Liver (tissue), 9 donors: Measurements from ENCODE around the gene ANKRD13B. TPM values are rescaled to one million over a fixed set of nuclear protein-coding genes. Genes with fewer than 3 reads are reported as not detected.

Experiments
- DNase-seq: peaks from one replicate; pipeline ENCODE4 v3.0.0-alpha.2; 2017; ENCODE audit warnings: low spot score
- H3K27ac ChIP-seq, 2 donors: one replicate each; pipeline ENCODE4 v1.7.0; 2013; ENCODE audit warnings: inconsistent platforms in 2 of 2, low read length in 2 of 2, control low read depth in 1 of 2, low read depth in 1 of 2, mild to moderate bottlenecking in 1 of 2
- H3K27me3 ChIP-seq, 4 donors: one replicate each; pipeline versions ENCODE4 v1.6.1 to v1.7.0; 2013; ENCODE audit warnings: low read length in 3 of 4, inconsistent platforms in 1 of 4, mild to moderate bottlenecking in 1 of 4, moderate library complexity in 1 of 4; ENCODE audit not compliant: control insufficient read depth in 4 of 4, insufficient read depth in 4 of 4
- H3K36me3 ChIP-seq, 4 donors: one replicate each; pipeline versions ENCODE4 v1.6.1 to v1.7.0; 2013; ENCODE audit warnings: low read length in 3 of 4, mild to moderate bottlenecking in 3 of 4, low read depth in 1 of 4, moderate library complexity in 1 of 4; ENCODE audit not compliant: control insufficient read depth in 4 of 4, insufficient read depth in 3 of 4
- H3K4me1 ChIP-seq, 4 donors: one replicate each; pipeline versions ENCODE4 v1.6.1 to v1.7.0; 2013; ENCODE audit warnings: low read length in 3 of 4, mild to moderate bottlenecking in 3 of 4, moderate library complexity in 1 of 4; ENCODE audit not compliant: control insufficient read depth in 4 of 4, insufficient read depth in 4 of 4
- H3K4me3 ChIP-seq, 3 donors: one replicate each; pipeline versions ENCODE4 v1.6.1 to v1.7.0; 2013; ENCODE audit warnings: low read length in 3 of 3, control low read depth in 1 of 3, low read depth in 1 of 3, mild to moderate bottlenecking in 1 of 3
- H3K9ac ChIP-seq, 2 donors: one replicate each; pipeline ENCODE4 v1.7.0; 2013; ENCODE audit warnings: low read length in 2 of 2, mild to moderate bottlenecking in 2 of 2, moderate library complexity in 2 of 2, control low read depth in 1 of 2, low read depth in 1 of 2
- H3K9me3 ChIP-seq, 4 donors: one replicate each; pipeline versions ENCODE4 v1.6.1 to v1.7.0; 2013; ENCODE audit warnings: low read length in 3 of 4; ENCODE audit not compliant: control insufficient read depth in 4 of 4
- EGR1 ChIP-seq, 2 donors: IDR thresholded peaks; 2 replicates each; pipeline ENCODE4 v1.6.1; 2016 to 2018; ENCODE audit warnings: antibody characterized with exemption in 2 of 2, low read depth in 2 of 2
- FOXA1 ChIP-seq: IDR thresholded peaks from 2 replicates; pipeline ENCODE4 v1.6.1; 2016; ENCODE audit warnings: antibody characterized with exemption
- FOXA2 ChIP-seq: IDR thresholded peaks from 2 replicates; pipeline ENCODE4 v1.6.1; 2016; ENCODE audit warnings: antibody characterized with exemption
- GABPA ChIP-seq, 2 donors: IDR thresholded peaks in 1 of 2; conservative IDR thresholded peaks in 1 of 2; 2 replicates each; pipeline ENCODE4 v1.6.1; 2016; ENCODE audit warnings: antibody characterized with exemption in 2 of 2, mild to moderate bottlenecking in 1 of 2, moderate library complexity in 1 of 2
- HNF4A ChIP-seq, 2 donors: conservative IDR thresholded peaks; 2 replicates each; pipeline ENCODE4 v1.6.1; 2016; ENCODE audit warnings: antibody characterized with exemption in 2 of 2, mild to moderate bottlenecking in 2 of 2
- HNF4G ChIP-seq: IDR thresholded peaks from 2 replicates; pipeline ENCODE4 v1.6.1; 2016; ENCODE audit warnings: antibody characterized with exemption
- JUND ChIP-seq, 2 donors: IDR thresholded peaks; 2 replicates each; pipeline ENCODE4 v1.6.1; 2016; ENCODE audit warnings: antibody characterized with exemption in 2 of 2
- NR2F2 ChIP-seq: IDR thresholded peaks from 2 replicates; pipeline ENCODE4 v1.6.1; 2016; ENCODE audit warnings: antibody characterized with exemption
- RAD21 ChIP-seq, 2 donors: IDR thresholded peaks; 2 replicates each; pipeline ENCODE4 v1.6.1; 2016; ENCODE audit warnings: antibody characterized with exemption in 2 of 2, mild to moderate bottlenecking in 2 of 2
- RXRA ChIP-seq, 2 donors: IDR thresholded peaks; 2 replicates each; pipeline ENCODE4 v1.6.1; 2017 to 2018; ENCODE audit warnings: antibody characterized with exemption in 2 of 2, mild to moderate bottlenecking in 1 of 2
- SP1 ChIP-seq: IDR thresholded peaks from 2 replicates; pipeline ENCODE4 v1.6.1; 2018; ENCODE audit warnings: antibody characterized with exemption, mild to moderate bottlenecking
- TAF1 ChIP-seq: conservative IDR thresholded peaks from 2 replicates; pipeline ENCODE4 v1.6.1; 2016; ENCODE audit warnings: antibody characterized with exemption, mild to moderate bottlenecking
- YY1 ChIP-seq: IDR thresholded peaks from 2 replicates; pipeline ENCODE4 v1.6.1; 2016; ENCODE audit warnings: antibody characterized with exemption, mild to moderate bottlenecking
- WGBS: extraction: QIAGEN DNeasy Blood & Tissue Kit; methylation state at CpG from one replicate; pipeline ENCODE4 v1.1.7; 2013; 5-methylcytosine and 5-hydroxymethylcytosine counted together
- polyA plus RNA-seq, 2 donors: library from polyadenylated mRNA; stranded (reverse) in 1 of 2; unstranded in 1 of 2; fragments of 200-250 nt in 1 of 2; fragments of >200 nt in 1 of 2; fragmentation: Nextera tagmentation in 1 of 2; extraction: Ambion mirVana in 1 of 2; gene quantifications; one replicate each; pipeline versions ENCODE4 v1.2.1 to v1.2.3, GENCODE V29; 2013 to 2015
- total RNA-seq, 2 donors: library from RNA; depleted of rRNA; stranded (reverse); fragments of >200 nt; gene quantifications; one replicate each; pipeline ENCODE4 v1.2.3, GENCODE V29; 2014
- TF ChIP-seq, protein P1 (sequence below): IDR thresholded peaks from 2 replicates; pipeline ENCODE4 v1.6.1; 2016; ENCODE audit warnings: antibody characterized with exemption
- TF ChIP-seq, protein P2 (sequence below): IDR thresholded peaks from 2 replicates; pipeline ENCODE4 v1.6.1; 2016; ENCODE audit warnings: antibody characterized with exemption, mild to moderate bottlenecking
- TF ChIP-seq, protein P3 (sequence below): IDR thresholded peaks from 2 replicates; pipeline ENCODE4 v1.6.1; 2016; ENCODE audit warnings: antibody characterized with exemption
- TF ChIP-seq, protein P4 (sequence below): IDR thresholded peaks from 2 replicates; pipeline ENCODE4 v1.6.1; 2016; ENCODE audit warnings: antibody characterized with exemption
- TF ChIP-seq, protein P5 (sequence below): fragments of 150-350 bp; IDR thresholded peaks from 2 replicates; pipeline ENCODE4 v1.5.1; 2017; ENCODE audit warnings: improper control_type of control experiment, low read depth, low read length; ENCODE audit not compliant: missing input control
- donor health status: healthy.
- donor health status: healthy.
- donor health status: healthy.
- donor health status: healthy.
- donor health status: healthy.

The ANKRD13B gene
- total and polyA plus RNA-seq, 4 donors = 0.06 to 1.6 (median 0.51) TPM

DNA sequence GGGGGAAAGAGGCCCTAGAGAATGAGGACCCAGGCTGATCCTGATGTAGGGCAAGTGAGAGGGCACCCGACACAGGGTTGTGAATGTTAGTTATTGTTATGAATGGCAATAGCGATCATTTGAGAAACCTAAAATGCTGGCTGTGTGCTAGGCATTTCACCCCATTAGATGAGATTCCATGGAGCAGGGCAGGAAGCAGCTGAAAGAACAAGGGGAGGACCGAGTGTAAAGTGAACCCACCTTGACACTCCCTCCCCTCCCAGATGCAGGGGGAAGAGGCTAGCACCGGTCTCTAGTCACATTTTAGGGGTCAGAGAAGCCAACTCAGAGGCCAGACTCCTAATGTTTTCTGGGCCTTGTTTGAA, 30.3 kb downstream of the ANKRD13B start:
- Histone ChIP-seq H3K4me1 (peaks cover 3 to 11% (median 9%) of the 10 kb centered on the region in 4 donors), H3K36me3 (no peaks in the 10 kb centered on the region), H3K9ac (no peak overlapping the region), H3K27ac (no peak overlapping the region), H3K4me3 (no peak overlapping the region), H3K9me3 (no peaks in the 10 kb centered on the region), H3K27me3 (peaks cover 0 to 2% (median 0%) of the 10 kb centered on the region in 4 donors)
- TF ChIP-seq HNF4G = no peak
- TF ChIP-seq NR2F2 = no peak
- TF ChIP-seq GABPA (IDR thresholded peaks at IDR 0.05 in 1 of 2, conservative IDR thresholded peaks at IDR 0.05 in 1 of 2) = no peak
- no peak for TF ChIP-seq TAF1
- no peak for TF ChIP-seq HNF4A (conservative IDR thresholded peaks at IDR 0.05)
- no peak for TF ChIP-seq SP1
- TF ChIP-seq, protein P1, sequence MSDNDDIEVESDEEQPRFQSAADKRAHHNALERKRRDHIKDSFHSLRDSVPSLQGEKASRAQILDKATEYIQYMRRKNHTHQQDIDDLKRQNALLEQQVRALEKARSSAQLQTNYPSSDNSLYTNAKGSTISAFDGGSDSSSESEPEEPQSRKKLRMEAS = no peak
- no peak for TF ChIP-seq YY1
- TF ChIP-seq FOXA2 = no peak
- TF ChIP-seq, protein P2, sequence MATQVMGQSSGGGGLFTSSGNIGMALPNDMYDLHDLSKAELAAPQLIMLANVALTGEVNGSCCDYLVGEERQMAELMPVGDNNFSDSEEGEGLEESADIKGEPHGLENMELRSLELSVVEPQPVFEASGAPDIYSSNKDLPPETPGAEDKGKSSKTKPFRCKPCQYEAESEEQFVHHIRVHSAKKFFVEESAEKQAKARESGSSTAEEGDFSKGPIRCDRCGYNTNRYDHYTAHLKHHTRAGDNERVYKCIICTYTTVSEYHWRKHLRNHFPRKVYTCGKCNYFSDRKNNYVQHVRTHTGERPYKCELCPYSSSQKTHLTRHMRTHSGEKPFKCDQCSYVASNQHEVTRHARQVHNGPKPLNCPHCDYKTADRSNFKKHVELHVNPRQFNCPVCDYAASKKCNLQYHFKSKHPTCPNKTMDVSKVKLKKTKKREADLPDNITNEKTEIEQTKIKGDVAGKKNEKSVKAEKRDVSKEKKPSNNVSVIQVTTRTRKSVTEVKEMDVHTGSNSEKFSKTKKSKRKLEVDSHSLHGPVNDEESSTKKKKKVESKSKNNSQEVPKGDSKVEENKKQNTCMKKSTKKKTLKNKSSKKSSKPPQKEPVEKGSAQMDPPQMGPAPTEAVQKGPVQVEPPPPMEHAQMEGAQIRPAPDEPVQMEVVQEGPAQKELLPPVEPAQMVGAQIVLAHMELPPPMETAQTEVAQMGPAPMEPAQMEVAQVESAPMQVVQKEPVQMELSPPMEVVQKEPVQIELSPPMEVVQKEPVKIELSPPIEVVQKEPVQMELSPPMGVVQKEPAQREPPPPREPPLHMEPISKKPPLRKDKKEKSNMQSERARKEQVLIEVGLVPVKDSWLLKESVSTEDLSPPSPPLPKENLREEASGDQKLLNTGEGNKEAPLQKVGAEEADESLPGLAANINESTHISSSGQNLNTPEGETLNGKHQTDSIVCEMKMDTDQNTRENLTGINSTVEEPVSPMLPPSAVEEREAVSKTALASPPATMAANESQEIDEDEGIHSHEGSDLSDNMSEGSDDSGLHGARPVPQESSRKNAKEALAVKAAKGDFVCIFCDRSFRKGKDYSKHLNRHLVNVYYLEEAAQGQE = no peak
- no peak for TF ChIP-seq FOXA1
- TF ChIP-seq, protein P3, sequence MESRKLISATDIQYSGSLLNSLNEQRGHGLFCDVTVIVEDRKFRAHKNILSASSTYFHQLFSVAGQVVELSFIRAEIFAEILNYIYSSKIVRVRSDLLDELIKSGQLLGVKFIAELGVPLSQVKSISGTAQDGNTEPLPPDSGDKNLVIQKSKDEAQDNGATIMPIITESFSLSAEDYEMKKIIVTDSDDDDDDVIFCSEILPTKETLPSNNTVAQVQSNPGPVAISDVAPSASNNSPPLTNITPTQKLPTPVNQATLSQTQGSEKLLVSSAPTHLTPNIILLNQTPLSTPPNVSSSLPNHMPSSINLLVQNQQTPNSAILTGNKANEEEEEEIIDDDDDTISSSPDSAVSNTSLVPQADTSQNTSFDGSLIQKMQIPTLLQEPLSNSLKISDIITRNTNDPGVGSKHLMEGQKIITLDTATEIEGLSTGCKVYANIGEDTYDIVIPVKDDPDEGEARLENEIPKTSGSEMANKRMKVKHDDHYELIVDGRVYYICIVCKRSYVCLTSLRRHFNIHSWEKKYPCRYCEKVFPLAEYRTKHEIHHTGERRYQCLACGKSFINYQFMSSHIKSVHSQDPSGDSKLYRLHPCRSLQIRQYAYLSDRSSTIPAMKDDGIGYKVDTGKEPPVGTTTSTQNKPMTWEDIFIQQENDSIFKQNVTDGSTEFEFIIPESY = no peak
- TF ChIP-seq RAD21 (IDR thresholded peaks at IDR 0.05) = no peak
- TF ChIP-seq RXRA (IDR thresholded peaks at IDR 0.05) = no peak
- DNase-seq = no peak
- 54% methylated on average over 4 of the region's 4 CpGs for WGBS

DNA sequence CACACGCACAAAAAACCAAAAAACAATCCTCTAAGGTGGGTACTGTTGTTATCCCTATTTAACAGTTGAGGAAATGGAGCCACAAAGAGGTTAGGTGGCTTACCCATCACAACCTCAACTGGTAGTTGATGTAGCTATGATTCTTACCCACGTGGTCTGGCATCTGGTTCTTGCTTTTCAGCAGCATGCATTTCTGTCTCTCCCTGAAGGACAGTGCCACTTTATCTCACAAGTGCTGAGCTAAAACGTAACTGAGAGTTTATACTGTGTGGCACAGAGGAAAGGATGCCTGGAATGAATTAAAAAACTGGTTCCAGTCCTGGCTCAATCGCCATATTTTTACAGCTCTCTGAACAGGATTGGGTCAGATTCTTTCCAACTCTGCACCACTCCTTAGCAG, 31.7 kb downstream of the ANKRD13B start:
- Histone ChIP-seq H3K27ac (no peak overlapping the region), H3K36me3 (no peaks in the 10 kb centered on the region), H3K9me3 (no peaks in the 10 kb centered on the region), H3K4me3 (no peak overlapping the region), H3K9ac (no peak overlapping the region), H3K4me1 (peaks cover 3 to 10% (median 8%) of the 10 kb centered on the region in 4 donors), H3K27me3 (no peaks in the 10 kb centered on the region)
- DNase-seq = no peak
- 85% methylated on average over 4 of the region's 4 CpGs for WGBS
- TF ChIP-seq JUND (IDR thresholded peaks at IDR 0.05) = no peak
- TF ChIP-seq, protein P4, sequence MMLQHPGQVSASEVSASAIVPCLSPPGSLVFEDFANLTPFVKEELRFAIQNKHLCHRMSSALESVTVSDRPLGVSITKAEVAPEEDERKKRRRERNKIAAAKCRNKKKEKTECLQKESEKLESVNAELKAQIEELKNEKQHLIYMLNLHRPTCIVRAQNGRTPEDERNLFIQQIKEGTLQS = no peak
- no peak for TF ChIP-seq HNF4G
- no peak for TF ChIP-seq RAD21 (IDR thresholded peaks at IDR 0.05)
- TF ChIP-seq YY1 = no peak
- no peak for TF ChIP-seq HNF4A (conservative IDR thresholded peaks at IDR 0.05)
- TF ChIP-seq, protein P1 = no peak
- TF ChIP-seq TAF1 = no peak
- no peak for TF ChIP-seq NR2F2
- no peak for TF ChIP-seq GABPA (IDR thresholded peaks at IDR 0.05 in 1 of 2, conservative IDR thresholded peaks at IDR 0.05 in 1 of 2)
- no peak for TF ChIP-seq FOXA2
- TF ChIP-seq, protein P2 = no peak
- TF ChIP-seq, protein P5, sequence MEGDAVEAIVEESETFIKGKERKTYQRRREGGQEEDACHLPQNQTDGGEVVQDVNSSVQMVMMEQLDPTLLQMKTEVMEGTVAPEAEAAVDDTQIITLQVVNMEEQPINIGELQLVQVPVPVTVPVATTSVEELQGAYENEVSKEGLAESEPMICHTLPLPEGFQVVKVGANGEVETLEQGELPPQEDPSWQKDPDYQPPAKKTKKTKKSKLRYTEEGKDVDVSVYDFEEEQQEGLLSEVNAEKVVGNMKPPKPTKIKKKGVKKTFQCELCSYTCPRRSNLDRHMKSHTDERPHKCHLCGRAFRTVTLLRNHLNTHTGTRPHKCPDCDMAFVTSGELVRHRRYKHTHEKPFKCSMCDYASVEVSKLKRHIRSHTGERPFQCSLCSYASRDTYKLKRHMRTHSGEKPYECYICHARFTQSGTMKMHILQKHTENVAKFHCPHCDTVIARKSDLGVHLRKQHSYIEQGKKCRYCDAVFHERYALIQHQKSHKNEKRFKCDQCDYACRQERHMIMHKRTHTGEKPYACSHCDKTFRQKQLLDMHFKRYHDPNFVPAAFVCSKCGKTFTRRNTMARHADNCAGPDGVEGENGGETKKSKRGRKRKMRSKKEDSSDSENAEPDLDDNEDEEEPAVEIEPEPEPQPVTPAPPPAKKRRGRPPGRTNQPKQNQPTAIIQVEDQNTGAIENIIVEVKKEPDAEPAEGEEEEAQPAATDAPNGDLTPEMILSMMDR = no peak
- no peak for TF ChIP-seq EGR1 (IDR thresholded peaks at IDR 0.05; ENCODE audit: low read depth in 2 of 2)
- no peak for TF ChIP-seq SP1
- no peak for TF ChIP-seq RXRA (IDR thresholded peaks at IDR 0.05)
- TF ChIP-seq FOXA1 = no peak
